Thyroid gland (tissue), 4 donors: ENCODE measurements around the gene P2RX2.

Experiments
- CTCF ChIP-seq, 6 experiments: fragments of 200-600 bp in 3 of 6; fragments of 450-650 bp in 3 of 6; sonication (generic) in 3 of 6; IDR thresholded peaks; one replicate each; pipeline ENCODE4 v1.5.1; 2016 to 2019; ENCODE audit warnings: antibody characterized with exemption in 6 of 6, mild to moderate bottlenecking in 2 of 6, inconsistent platforms in 1 of 6, moderate library complexity in 1 of 6
- POLR2A ChIP-seq, 2 donors: fragments of 450-650 bp; IDR thresholded peaks; one replicate each; pipeline ENCODE4 v1.6.1; 2017; ENCODE audit warnings: antibody characterized with exemption in 2 of 2, mild to moderate bottlenecking in 2 of 2, moderate library complexity in 1 of 2

GRCh38 chr12:132633901-132634300 lies 15.3 kb downstream of the P2RX2 start:
- no peak for TF ChIP-seq CTCF (IDR thresholded peaks at IDR 0.05)
- TF ChIP-seq POLR2A (IDR thresholded peaks at IDR 0.05) = no peak
